Measurements from ENCODE around the gene TMEM214.

The TMEM214 gene

GRCh38 chr2:27040282-27040681 lies 7.5 kb downstream of the TMEM214 start:
- DNase-seq, result no peak

DNA sequence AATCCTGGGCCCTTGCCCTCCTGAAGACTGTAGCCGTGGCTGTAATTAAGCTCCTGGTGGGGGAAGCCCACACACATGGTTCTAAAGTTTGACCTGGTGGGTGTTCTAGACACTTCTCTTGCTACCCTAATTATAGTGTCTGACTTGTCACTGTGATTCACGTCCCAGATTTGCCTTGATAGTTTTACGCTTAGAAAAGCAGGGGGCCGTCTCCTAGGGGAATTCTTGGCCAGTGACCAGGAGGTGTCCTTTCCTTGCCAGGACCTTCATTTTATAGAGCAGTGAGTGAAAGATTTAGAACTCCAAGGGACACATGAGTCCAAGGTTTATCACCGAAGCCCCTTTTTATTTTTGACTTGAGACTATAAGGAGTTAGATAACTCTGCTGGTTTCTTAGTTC lies 9.0 kb downstream of the TMEM214 start:
- no peak for DNase-seq

DNA sequence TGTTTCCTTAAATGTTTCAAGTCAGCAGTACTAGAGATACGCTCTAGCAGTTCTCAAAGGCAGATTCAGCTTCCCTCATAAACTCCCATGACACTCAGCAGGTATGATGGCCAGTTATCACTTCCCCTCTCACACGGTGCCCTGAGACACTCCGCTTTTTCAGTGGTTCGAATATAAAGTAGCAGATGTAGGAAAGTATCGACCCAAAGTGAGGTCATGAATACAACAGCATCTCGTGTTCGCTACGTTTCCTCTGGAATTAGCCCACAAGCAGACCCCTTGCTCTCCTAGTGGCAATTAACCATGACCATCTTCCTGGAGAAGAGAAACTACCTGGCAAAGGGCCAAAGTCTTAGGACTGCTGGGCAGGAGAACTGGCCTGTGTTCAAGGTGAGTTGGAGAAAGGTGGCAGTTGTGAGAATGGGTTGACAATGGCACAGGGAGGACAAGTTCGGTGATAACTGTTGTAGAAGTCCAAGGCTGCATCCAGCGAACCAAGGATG lies 9.4 kb downstream of the TMEM214 start:
- DNase-seq, result peak; percentile 52

- DNase-seq, result no peak
Measured at GRCh38 chr2:27042985-27043634, 10.3 kb downstream of the TMEM214 start.

DNA sequence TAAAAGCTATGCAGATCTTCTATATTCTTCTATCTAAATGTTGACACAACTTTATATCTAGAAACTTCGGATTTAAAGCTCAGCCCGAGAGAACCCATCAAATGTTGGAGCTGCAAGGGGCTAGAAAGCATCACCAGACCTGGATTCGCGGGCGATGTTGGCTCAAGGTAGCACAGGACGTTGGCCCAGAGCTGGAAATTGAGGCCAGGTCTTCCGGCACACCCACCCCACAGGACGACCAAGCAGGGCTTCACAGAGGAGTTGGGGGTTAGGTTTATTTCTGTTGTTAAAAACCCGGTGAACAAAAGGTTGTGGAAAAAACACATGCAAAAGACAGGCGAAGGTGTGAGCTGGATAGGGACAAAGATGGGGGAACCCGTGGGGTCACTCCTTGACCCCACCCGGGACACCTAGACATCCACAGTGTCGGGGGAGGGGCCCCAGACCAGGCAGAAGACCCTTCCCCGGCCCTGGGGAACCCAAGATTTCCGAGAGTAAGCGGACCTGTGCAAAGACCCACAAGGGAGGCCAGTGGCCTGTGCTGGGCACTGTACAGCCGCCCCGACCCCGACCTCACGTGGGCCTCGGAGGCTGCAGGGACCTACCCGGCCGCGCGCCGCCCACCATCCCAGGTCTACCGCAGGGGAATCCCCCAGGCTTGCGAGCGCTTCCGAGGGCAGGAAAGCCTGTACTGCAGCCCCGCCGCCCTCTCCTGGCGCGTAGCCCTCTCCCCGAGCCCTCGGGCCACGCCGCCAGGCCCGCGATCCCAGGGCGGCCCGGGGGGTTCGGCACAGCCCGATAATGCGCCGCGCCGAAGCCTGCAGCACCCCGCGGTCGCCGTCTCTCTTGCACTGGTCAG lies 16.9 kb downstream of the TMEM214 start:
- DNase-seq, result peak; percentile 57

GRCh38 chr2:27050281-27050995 lies 17.7 kb downstream of the TMEM214 start:
- peak; percentile 96 for DNase-seq

DNA sequence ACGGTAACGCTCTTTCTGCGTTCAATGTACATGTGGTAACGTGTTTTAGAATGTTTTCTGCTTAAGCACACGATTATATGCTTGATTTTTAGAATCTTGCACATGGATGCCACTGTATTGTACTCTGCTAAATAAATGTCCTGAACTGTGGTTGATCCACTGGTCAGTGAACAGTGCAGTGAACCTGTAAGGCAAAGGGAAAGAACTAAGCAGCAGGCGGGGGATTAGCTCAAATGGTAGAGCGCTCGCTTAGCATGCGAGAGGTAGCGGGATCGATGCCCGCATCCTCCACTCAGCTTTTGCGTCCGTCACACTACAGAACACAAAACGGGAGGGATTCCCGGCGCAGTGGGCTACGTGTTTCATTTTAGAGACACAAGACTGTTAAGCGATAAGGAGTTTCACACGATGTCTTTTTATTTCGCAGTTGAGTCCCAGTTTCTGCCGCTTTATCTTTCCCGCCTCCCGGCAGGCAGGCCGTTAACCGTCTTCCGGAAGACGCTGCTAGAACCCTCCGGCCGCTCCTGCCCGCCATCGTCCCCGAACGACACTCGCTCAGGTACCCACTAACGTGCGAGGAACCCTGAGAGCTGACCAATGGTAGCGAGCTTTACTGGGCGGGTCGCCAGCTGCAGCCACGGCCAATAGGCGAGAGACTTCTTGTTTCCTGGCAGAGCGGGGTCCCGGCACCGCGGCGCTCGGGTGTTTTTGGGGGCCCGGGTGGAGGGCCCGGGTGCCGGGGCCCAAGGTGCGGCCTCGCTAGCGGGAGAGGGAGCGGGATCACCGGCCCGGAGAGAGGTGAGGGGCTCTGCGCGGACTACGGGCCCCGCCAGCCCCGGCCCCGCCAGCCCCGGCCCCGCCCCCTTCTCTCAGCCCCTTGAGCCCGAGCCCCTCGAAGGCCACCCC lies 18.5 kb downstream of the TMEM214 start, which contains the start of gene AGBL5:
TSS of gene AGBL5 (plus strand) at position 673 of the 906 bp plus-strand sequence. CDS start 1,291 bp downstream, outside the sequence.
- peak; percentile 97 for DNase-seq

DNA sequence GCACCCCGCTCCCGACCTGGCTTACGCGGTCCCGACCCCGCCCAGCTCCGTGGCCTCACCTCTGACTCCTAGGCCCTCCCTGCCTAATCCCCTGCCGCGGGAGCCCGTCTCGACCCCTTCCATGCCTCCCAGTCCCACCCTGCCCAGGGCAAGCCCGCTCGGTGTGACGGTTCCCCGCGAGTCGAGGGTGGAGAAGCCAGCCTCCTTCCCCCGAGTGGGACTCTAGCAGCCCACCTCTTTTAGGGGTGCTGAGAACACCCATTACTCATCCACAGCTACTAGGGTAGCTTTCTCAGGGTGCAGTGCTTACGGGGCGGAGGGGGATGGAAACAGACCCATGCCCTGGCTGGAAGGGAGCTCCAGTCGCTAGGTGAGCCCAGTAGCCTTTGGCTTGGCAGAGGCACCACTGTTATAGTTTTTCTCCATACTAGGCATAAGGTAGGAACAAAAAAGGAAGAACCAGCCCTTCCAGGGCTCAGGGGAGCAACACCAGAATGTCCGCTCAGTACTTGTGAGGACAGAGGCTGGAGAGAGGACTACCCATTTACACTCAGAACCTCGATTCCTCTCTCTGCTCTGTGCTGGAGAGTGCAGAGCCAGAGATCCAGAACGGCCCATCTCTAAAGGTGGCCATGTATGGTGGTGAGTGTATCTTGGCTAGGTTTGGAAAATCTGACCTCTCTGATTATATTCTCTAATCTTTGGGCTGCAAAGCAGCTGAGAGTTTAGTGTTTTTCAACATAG lies 19.3 kb downstream of the TMEM214 start:
- no peak for DNase-seq

- DNase-seq, result no peak
Measured at GRCh38 chr2:27053321-27053720, 20.6 kb downstream of the TMEM214 start.

GRCh38 chr2:27053776-27054175 lies 21.0 kb downstream of the TMEM214 start:
- no peak for DNase-seq

GRCh38 chr2:27054721-27055120 lies 22.0 kb downstream of the TMEM214 start:
- DNase-seq, result no peak

- DNase-seq, result no peak
Measured at GRCh38 chr2:27057184-27057583, 24.4 kb downstream of the TMEM214 start.

GRCh38 chr2:27058210-27058609 lies 25.4 kb downstream of the TMEM214 start:
- no peak for DNase-seq

- DNase-seq, result no peak
Measured at GRCh38 chr2:27059141-27059820, 26.5 kb downstream of the TMEM214 start.

DNA sequence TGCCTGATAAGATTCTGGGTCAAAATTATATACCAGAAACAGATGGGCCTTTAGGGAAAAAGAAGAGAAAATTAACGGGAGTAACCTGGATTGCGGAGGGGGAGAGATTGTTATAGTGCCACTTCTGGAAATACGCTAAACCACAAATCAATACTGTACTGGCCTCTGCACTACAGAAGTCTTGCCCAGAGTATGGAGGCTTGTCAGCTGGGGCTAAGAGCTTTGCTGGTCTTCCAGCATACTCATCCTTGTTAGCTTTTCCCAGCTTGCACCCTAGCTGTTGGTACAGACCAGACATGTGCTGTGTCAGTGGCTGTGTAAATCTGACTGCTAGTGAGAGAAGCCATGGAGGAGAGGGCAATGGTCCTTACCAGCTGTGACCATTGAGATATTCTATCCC lies 27.6 kb downstream of the TMEM214 start:
- no peak for DNase-seq

- DNase-seq, result no peak
Measured at GRCh38 chr2:27065128-27065527, 32.4 kb downstream of the TMEM214 start.

DNA sequence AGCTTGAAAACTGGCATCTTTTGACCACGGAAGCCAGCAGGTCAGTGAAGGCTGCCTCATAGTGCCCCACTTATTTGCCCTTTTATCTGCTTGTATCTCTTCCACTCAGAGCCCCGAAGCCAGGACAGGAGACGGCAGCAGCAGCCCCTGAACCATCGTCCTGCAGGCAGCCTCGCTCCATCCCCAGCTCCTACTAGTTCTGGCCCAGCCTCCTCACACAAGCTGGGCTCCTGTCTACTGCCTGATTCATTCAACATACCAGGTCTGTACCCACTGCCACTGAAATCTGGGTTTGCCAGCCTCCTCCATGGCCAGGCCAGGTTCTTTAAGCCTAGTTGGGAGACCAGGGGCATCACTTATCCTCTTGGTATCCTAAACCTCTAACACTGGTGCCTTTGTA lies 34.6 kb downstream of the TMEM214 start:
- no peak for DNase-seq

DNA sequence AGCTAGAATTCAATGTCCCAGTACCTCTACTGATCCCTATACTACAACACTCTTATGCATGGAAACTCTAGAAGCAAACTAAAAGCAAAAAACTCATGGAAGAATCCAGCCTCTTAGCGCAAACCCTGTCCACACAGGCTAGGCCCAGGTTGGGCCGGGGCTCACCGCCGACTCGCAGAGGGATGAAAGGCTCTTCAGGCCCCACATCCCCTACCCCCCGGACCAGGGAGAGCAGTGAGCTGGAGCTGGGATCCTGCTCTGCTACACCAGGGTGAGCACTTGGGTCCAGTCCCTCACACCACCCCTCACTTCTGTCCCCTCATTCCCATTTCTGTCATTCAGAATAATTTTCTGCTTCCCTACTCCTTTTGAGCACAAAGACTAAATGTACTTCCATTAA lies 36.7 kb downstream of the TMEM214 start:
- no peak for DNase-seq

DNA sequence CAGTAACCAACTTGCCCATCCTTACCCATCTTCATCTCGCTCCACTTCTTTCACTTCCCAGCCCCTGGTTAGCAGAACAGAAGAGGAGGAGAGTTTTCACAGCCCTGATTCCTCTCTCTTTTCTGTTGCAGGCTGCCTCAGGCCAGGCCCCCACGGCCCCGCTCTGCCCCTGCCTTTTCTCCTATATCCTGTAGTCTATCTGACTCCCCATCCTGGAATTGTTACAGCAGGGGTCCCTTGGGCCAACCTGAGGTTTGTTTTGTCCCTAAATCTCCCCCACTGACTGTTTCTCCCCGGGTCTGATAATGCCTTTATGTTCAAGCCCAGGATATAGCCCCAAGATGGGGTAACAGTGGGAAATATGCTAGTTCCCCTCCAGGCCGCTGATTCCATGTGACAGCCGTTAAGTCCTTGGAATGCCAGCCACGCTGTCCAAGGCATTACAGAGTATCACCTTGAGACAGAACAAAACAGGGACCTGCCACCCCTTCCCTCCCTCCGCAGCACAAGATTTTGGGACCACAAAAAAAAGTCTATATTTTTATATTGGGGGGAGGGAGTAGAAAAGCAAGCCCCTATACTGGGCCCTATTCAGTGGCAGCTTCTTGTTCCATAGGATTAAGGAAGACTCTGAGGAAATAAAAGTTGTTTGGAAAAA lies 37.3 kb downstream of the TMEM214 start:
- no peak for DNase-seq

DNA sequence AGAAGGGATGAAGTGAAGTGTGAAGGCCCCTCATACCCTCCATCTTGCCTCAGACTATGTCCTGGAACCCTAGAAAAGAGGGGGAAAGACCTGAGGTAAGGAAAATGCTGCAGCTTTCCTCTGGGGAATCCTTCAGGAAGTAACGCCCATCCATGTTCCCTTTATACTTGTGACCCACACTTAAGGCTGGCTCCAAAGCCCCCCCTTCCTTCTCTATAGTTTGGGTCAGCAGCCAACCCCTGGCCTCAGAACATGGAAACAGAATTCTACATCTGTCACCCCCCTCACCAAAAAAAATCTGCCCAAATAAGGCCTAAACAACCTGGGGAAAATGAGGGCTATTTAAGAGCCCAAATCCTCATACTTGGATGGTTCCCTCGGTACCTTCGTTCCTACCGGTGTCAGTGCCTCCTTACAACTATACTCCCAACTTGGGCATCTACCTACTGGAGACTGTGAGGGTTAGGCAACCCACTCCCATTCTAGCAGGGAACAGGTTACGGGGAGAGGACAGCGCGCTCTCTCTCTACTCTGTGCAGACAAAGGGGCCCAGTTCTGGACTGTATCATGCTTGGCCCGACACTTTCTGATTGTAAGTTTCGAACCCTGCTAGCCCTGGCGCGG lies 38.0 kb downstream of the TMEM214 start:
- no peak for DNase-seq

Measured in NCI-H345 (cell line).